ENCODE measurements around the gene ACTN3. TPM values are rescaled to one million over a fixed set of nuclear protein-coding genes. Genes with fewer than 3 reads are reported as not detected.

The ACTN3 gene
- total RNA-seq, 1 experiment from 2014 or later = not detected

GRCh38 chr11:66562275-66562674 is 15.6 kb downstream of the ACTN3 start:
- ChIA-PET CTCF (interaction anchor here (0.7 to 1.3 kb wide), 3 partner anchors 27 to 39 kb away, joined by 3 read pairs; no protein-coding TSS in a partner anchor), POLR2A (interaction anchor here (1.4 kb wide), 1 partner anchor 54 kb away, joined by 3 read pairs; no protein-coding TSS in a partner anchor)
- DNase-seq = no peak
- Histone ChIP-seq H3K4me3 (ENCODE audit: low read depth, low read length) (no peak overlapping the region), H3K9me3 (no peaks in the 10 kb centered on the region), H3K4me1 (no peaks in the 10 kb centered on the region), H3K27me3 (replicated peaks; ENCODE audit: control insufficient read depth, insufficient read depth, low read length) (no peaks in the 10 kb centered on the region), H3K36me3 (ENCODE audit: control insufficient read depth, insufficient read depth, low read length) (no peaks in the 10 kb centered on the region)
- Mint-ChIP-seq H3K27ac (ENCODE audit: unreplicated experiment) (no peak overlapping the region), H3K4me3 (ENCODE audit: unreplicated experiment) (no peak overlapping the region), H3K4me1 (ENCODE audit: low read depth, unreplicated experiment) (no peaks in the 10 kb centered on the region), H3K9me3 (ENCODE audit: unreplicated experiment) (no peaks in the 10 kb centered on the region), H3K36me3 (ENCODE audit: insufficient read depth, unreplicated experiment) (no peaks in the 10 kb centered on the region), H3K27me3 (ENCODE audit: insufficient read depth, unreplicated experiment) (no peaks in the 10 kb centered on the region)
- no peak for TF ChIP-seq CTCF (IDR thresholded peaks at IDR 0.05; ENCODE audit: insufficient read depth in 1 of 2, low read depth in 1 of 2, low read length in 1 of 2, severe bottlenecking in 1 of 2, unreplicated experiment in 1 of 2)
- intact Hi-C loops (cut with micrococcal nuclease; ENCODE audit: unreplicated experiment) = no loop called here
- BruUV-seq (replicated peaks) = no TSS peak

GRCh38 chr11:66562907-66563583 is 16.3 kb downstream of the ACTN3 start:
- Histone ChIP-seq H3K4me1 (no peaks in the 10 kb centered on the region), H3K27me3 (replicated peaks; ENCODE audit: control insufficient read depth, insufficient read depth, low read length) (no peaks in the 10 kb centered on the region), H3K4me3 (ENCODE audit: low read depth, low read length) (no peak overlapping the region), H3K9me3 (no peaks in the 10 kb centered on the region), H3K36me3 (ENCODE audit: control insufficient read depth, insufficient read depth, low read length) (no peaks in the 10 kb centered on the region)
- no TSS peak for BruUV-seq (replicated peaks)
- Mint-ChIP-seq H3K27ac (ENCODE audit: unreplicated experiment) (no peak overlapping the region), H3K4me1 (ENCODE audit: low read depth, unreplicated experiment) (no peaks in the 10 kb centered on the region), H3K27me3 (ENCODE audit: insufficient read depth, unreplicated experiment) (no peaks in the 10 kb centered on the region), H3K9me3 (ENCODE audit: unreplicated experiment) (no peaks in the 10 kb centered on the region), H3K36me3 (ENCODE audit: insufficient read depth, unreplicated experiment) (no peaks in the 10 kb centered on the region), H3K4me3 (ENCODE audit: unreplicated experiment) (no peak overlapping the region)
- TF ChIP-seq CTCF (IDR thresholded peaks at IDR 0.05; ENCODE audit: insufficient read depth in 1 of 2, low read depth in 1 of 2, low read length in 1 of 2, severe bottlenecking in 1 of 2, unreplicated experiment in 1 of 2) = no peak
- intact Hi-C loops (cut with micrococcal nuclease; ENCODE audit: unreplicated experiment) = no loop called here
- no peak for DNase-seq
- CTCF ChIA-PET = interaction anchor here (0.6 kb wide), 1 partner anchor 170 kb away, joined by 6 read pairs; no protein-coding TSS in a partner anchor
- POLR2A ChIA-PET = interaction anchor here (1.4 kb wide), 1 partner anchor 53 kb away, joined by 3 read pairs; no protein-coding TSS in a partner anchor

- Mint-ChIP-seq H3K27ac (ENCODE audit: unreplicated experiment) (no peak overlapping the region), H3K4me1 (ENCODE audit: low read depth, unreplicated experiment) (no peaks in the 10 kb centered on the region), H3K4me3 (ENCODE audit: unreplicated experiment) (no peak overlapping the region), H3K27me3 (ENCODE audit: insufficient read depth, unreplicated experiment) (no peaks in the 10 kb centered on the region), H3K36me3 (ENCODE audit: insufficient read depth, unreplicated experiment) (no peaks in the 10 kb centered on the region), H3K9me3 (ENCODE audit: unreplicated experiment) (no peaks in the 10 kb centered on the region)
- no TSS peak for BruUV-seq (replicated peaks)
- no peak for DNase-seq
- intact Hi-C loops (cut with micrococcal nuclease; ENCODE audit: unreplicated experiment) = no loop called here
- TF ChIP-seq CTCF (IDR thresholded peaks at IDR 0.05; ENCODE audit: insufficient read depth in 1 of 2, low read depth in 1 of 2, low read length in 1 of 2, severe bottlenecking in 1 of 2, unreplicated experiment in 1 of 2) = no peak
- Histone ChIP-seq H3K36me3 (ENCODE audit: control insufficient read depth, insufficient read depth, low read length) (no peaks in the 10 kb centered on the region), H3K4me3 (ENCODE audit: low read depth, low read length) (no peak overlapping the region), H3K4me1 (no peaks in the 10 kb centered on the region), H3K9me3 (no peaks in the 10 kb centered on the region), H3K27me3 (replicated peaks; ENCODE audit: control insufficient read depth, insufficient read depth, low read length) (no peaks in the 10 kb centered on the region)
- ChIA-PET CTCF (no interaction called here), POLR2A (no interaction called here)
These were observed 17.1 kb downstream of the ACTN3 start for GRCh38 chr11:66563832-66564231.
